ENCODE results near the gene AFAP1L2. TPM values are rescaled to one million over a fixed set of nuclear protein-coding genes. Genes with fewer than 3 reads are reported as not detected.
A peak's percentile ranks its signal among the peaks of the same experiment; 100 is the strongest.

AFAP1L2 gene
- total RNA-seq, 2 donors from 2014 or later = 10.5 to 17.9 TPM

- Histone ChIP-seq H3K4me3 (no peak overlapping the region), H3K27ac (peak overlapping the region in 3 of 4 donors; percentile 65 to 86 (median 76)), H3K27me3 (no peaks in the 10 kb centered on the region), H3K36me3 (replicated peaks in 1 of 2; ENCODE audit: insufficient read depth in 1 of 2, low read depth in 2 of 2) (no peaks in the 10 kb centered on the region), H3K9me3 (no peaks in the 10 kb centered on the region), H3K4me1 (peaks cover 13% of the 10 kb centered on the region)
- DNase-seq = peak; percentile 79 to 92 (median 84)
- TF ChIP-seq, protein P1, sequence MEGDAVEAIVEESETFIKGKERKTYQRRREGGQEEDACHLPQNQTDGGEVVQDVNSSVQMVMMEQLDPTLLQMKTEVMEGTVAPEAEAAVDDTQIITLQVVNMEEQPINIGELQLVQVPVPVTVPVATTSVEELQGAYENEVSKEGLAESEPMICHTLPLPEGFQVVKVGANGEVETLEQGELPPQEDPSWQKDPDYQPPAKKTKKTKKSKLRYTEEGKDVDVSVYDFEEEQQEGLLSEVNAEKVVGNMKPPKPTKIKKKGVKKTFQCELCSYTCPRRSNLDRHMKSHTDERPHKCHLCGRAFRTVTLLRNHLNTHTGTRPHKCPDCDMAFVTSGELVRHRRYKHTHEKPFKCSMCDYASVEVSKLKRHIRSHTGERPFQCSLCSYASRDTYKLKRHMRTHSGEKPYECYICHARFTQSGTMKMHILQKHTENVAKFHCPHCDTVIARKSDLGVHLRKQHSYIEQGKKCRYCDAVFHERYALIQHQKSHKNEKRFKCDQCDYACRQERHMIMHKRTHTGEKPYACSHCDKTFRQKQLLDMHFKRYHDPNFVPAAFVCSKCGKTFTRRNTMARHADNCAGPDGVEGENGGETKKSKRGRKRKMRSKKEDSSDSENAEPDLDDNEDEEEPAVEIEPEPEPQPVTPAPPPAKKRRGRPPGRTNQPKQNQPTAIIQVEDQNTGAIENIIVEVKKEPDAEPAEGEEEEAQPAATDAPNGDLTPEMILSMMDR (IDR thresholded peaks at IDR 0.05) = no peak
- no peak for TF ChIP-seq POLR2A (IDR thresholded peaks at IDR 0.05)
- intact Hi-C loops (cut with DNase I) = no loop called here
- ATAC-seq = peak; percentile 97
- WGBS, 2 donors = 27 to 28% methylated on average over 9 of the region's 9 CpGs
These were observed 8.8 kb upstream of the AFAP1L2 start for GRCh38 chr10:114412907-114413797.

GRCh38 chr10:114408968-114409444 lies 4.7 kb upstream of the AFAP1L2 start:
- TF ChIP-seq, protein P1 (IDR thresholded peaks at IDR 0.05) = no peak
- TF ChIP-seq POLR2A (IDR thresholded peaks at IDR 0.05) = no peak
- Histone ChIP-seq H3K27me3 (no peaks in the 10 kb centered on the region), H3K27ac (no peak overlapping the region), H3K4me1 (peaks cover 25% of the 10 kb centered on the region), H3K9me3 (no peaks in the 10 kb centered on the region), H3K36me3 (replicated peaks in 1 of 2; ENCODE audit: insufficient read depth in 1 of 2, low read depth in 2 of 2) (no peaks in the 10 kb centered on the region), H3K4me3 (no peak overlapping the region)
- 79 to 86% methylated on average over 5 of the region's 5 CpGs for WGBS, 2 donors
- intact Hi-C loops (cut with DNase I) = no loop called here
- DNase-seq (no peak), ATAC-seq (no peak)

GRCh38 chr10:114408112-114408967 lies 4.0 kb upstream of the AFAP1L2 start:
- Histone ChIP-seq H3K4me1 (peaks cover 28% of the 10 kb centered on the region), H3K9me3 (no peaks in the 10 kb centered on the region), H3K27ac (no peak overlapping the region), H3K27me3 (no peaks in the 10 kb centered on the region), H3K36me3 (replicated peaks in 1 of 2; ENCODE audit: insufficient read depth in 1 of 2, low read depth in 2 of 2) (no peaks in the 10 kb centered on the region), H3K4me3 (no peak overlapping the region)
- no peak for ATAC-seq
- 79 to 82% methylated on average over 12 of the region's 12 CpGs for WGBS, 2 donors
- intact Hi-C loops (cut with DNase I) = no loop called here
- DNase-seq = no peak
- TF ChIP-seq, protein P1 (IDR thresholded peaks at IDR 0.05) = no peak
- TF ChIP-seq POLR2A (IDR thresholded peaks at IDR 0.05) = no peak

DNA sequence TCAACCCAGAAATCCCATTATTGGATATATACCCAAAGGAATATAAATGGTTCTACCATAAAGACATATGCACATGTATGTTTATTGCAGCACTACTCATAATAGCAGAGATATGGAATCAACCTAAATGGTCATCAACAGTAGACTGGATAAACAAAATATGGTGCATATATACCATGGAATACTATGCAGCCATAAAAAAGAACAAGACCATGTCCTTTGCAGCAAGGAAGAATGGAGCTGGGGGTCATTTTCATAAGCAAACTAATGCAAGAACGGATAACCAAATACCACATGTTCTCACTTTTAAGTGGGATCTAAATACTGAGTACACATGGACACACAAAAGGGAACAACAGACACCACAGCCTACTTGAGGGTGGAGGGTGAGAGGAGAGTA lies 2.2 kb upstream of the AFAP1L2 start:
- intact Hi-C loops (cut with DNase I) = no loop called here
- no peak for ATAC-seq
- Histone ChIP-seq H3K9me3 (no peaks in the 10 kb centered on the region), H3K36me3 (replicated peaks in 1 of 2; ENCODE audit: insufficient read depth in 1 of 2, low read depth in 2 of 2) (no peaks in the 10 kb centered on the region), H3K4me1 (peaks cover 36% of the 10 kb centered on the region), H3K4me3 (no peak overlapping the region), H3K27me3 (no peaks in the 10 kb centered on the region), H3K27ac (no peak overlapping the region)
- TF ChIP-seq POLR2A (IDR thresholded peaks at IDR 0.05) = no peak
- TF ChIP-seq, protein P1 (IDR thresholded peaks at IDR 0.05) = no peak
- no peak for DNase-seq
- WGBS, 2 donors = 90 to 93% methylated on average over 1 of the region's 1 CpG

Measured in body of pancreas (tissue), 4 donors.